A549 (cell line): Measurements from ENCODE around the gene TEN1.

ENCODE experiments used
- CHD2 ChIP-seq: fragments of 150-350 bp; IDR thresholded peaks from 2 replicates; pipeline ENCODE4 v1.6.1; 2014; ENCODE audit warnings: low read length; ENCODE audit not compliant: partially characterized antibody
- EHMT2 ChIP-seq: fragments of 200-600 bp; sonication (generic); IDR thresholded peaks from 2 replicates; pipeline ENCODE4 v1.6.1; 2016; ENCODE audit warnings: antibody characterized with exemption, low read depth, mild to moderate bottlenecking, moderate library complexity
- MAFK ChIP-seq: fragments of 450-650 bp; IDR thresholded peaks from 2 replicates; pipeline ENCODE4 v1.6.1; 2014; ENCODE audit not compliant: partially characterized antibody
- MAZ ChIP-seq: fragments of 150-350 bp; IDR thresholded peaks from 2 replicates; pipeline ENCODE4 v1.6.1; 2014; ENCODE audit warnings: antibody characterized with exemption, low read depth, low read length, borderline replicate concordance
- PHF8 ChIP-seq: fragments of 200-600 bp; sonication (generic); IDR thresholded peaks from 2 replicates; pipeline ENCODE4 v1.6.1; 2016; ENCODE audit warnings: low read depth, mild to moderate bottlenecking, antibody characterized with exemption, moderate library complexity, borderline replicate concordance
- POLR2A ChIP-seq: IDR thresholded peaks from 2 replicates; pipeline ENCODE4 v1.6.1; 2012; ENCODE audit warnings: mild to moderate bottlenecking, low read length
- RCOR1 ChIP-seq: fragments of 150-350 bp; IDR thresholded peaks from 2 replicates; pipeline ENCODE4 v1.6.1; 2014; ENCODE audit warnings: antibody characterized with exemption, low read length, low read depth
- TFCP2L1 ChIP-seq: fragments of 250-450 bp; sonication (Bioruptor Pico); IDR thresholded peaks from 2 replicates; pipeline ENCODE4 v1.5.0; 2021; ENCODE audit warnings: mild to moderate bottlenecking
- ZFP36 ChIP-seq: fragments of 450-650 bp; IDR thresholded peaks from 2 replicates; pipeline ENCODE4 v1.6.1; 2014; ENCODE audit warnings: borderline replicate concordance; ENCODE audit not compliant: partially characterized antibody
- TF ChIP-seq, protein P1 (sequence below): fragments of >200 bp; sonication (Bioruptor Twin); formaldehyde crosslinking; IDR thresholded peaks from 3 replicates; pipeline ENCODE4 v1.5.1; 2016
- TF ChIP-seq, protein P2 (sequence below): fragments of 450-650 bp; IDR thresholded peaks from 2 replicates; pipeline ENCODE4 v1.6.1; 2014; ENCODE audit warnings: antibody characterized with exemption
- TF ChIP-seq, protein P3 (sequence below): fragments of 200-600 bp; sonication (generic); IDR thresholded peaks from 2 replicates; pipeline ENCODE4 v1.6.1; 2016; ENCODE audit warnings: antibody characterized with exemption, mild to moderate bottlenecking, moderate library complexity

DNA sequence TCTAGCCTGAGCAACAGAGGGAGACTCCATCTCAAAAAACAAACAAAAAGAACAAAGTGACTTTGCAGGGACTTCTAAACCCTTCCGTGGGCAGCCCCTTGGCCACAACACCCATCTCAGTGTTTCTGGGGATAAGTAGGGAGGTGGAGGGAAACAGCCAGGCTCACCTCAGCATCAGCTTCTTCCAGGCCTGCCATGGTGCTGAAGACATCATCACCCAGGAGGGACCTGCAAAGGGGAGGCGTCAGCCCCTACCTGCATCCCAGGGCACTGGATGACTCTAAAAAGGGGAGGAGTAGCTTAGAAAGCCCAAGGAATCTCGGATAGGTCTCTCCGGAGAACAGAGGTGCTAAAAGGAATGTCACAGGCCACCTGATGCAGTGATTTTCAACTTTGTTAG is 48.0 kb upstream of the TEN1 start:
- TF ChIP-seq POLR2A, result no peak
- TF ChIP-seq CHD2, result no peak
- TF ChIP-seq, protein P1, sequence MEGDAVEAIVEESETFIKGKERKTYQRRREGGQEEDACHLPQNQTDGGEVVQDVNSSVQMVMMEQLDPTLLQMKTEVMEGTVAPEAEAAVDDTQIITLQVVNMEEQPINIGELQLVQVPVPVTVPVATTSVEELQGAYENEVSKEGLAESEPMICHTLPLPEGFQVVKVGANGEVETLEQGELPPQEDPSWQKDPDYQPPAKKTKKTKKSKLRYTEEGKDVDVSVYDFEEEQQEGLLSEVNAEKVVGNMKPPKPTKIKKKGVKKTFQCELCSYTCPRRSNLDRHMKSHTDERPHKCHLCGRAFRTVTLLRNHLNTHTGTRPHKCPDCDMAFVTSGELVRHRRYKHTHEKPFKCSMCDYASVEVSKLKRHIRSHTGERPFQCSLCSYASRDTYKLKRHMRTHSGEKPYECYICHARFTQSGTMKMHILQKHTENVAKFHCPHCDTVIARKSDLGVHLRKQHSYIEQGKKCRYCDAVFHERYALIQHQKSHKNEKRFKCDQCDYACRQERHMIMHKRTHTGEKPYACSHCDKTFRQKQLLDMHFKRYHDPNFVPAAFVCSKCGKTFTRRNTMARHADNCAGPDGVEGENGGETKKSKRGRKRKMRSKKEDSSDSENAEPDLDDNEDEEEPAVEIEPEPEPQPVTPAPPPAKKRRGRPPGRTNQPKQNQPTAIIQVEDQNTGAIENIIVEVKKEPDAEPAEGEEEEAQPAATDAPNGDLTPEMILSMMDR, result no peak
- no peak for TF ChIP-seq PHF8
- TF ChIP-seq, protein P2, sequence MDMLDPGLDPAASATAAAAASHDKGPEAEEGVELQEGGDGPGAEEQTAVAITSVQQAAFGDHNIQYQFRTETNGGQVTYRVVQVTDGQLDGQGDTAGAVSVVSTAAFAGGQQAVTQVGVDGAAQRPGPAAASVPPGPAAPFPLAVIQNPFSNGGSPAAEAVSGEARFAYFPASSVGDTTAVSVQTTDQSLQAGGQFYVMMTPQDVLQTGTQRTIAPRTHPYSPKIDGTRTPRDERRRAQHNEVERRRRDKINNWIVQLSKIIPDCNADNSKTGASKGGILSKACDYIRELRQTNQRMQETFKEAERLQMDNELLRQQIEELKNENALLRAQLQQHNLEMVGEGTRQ, result no peak
- no peak for TF ChIP-seq RCOR1
- no peak for TF ChIP-seq ZFP36
- TF ChIP-seq EHMT2, result no peak
- no peak for TF ChIP-seq MAFK
- TF ChIP-seq, protein P3, sequence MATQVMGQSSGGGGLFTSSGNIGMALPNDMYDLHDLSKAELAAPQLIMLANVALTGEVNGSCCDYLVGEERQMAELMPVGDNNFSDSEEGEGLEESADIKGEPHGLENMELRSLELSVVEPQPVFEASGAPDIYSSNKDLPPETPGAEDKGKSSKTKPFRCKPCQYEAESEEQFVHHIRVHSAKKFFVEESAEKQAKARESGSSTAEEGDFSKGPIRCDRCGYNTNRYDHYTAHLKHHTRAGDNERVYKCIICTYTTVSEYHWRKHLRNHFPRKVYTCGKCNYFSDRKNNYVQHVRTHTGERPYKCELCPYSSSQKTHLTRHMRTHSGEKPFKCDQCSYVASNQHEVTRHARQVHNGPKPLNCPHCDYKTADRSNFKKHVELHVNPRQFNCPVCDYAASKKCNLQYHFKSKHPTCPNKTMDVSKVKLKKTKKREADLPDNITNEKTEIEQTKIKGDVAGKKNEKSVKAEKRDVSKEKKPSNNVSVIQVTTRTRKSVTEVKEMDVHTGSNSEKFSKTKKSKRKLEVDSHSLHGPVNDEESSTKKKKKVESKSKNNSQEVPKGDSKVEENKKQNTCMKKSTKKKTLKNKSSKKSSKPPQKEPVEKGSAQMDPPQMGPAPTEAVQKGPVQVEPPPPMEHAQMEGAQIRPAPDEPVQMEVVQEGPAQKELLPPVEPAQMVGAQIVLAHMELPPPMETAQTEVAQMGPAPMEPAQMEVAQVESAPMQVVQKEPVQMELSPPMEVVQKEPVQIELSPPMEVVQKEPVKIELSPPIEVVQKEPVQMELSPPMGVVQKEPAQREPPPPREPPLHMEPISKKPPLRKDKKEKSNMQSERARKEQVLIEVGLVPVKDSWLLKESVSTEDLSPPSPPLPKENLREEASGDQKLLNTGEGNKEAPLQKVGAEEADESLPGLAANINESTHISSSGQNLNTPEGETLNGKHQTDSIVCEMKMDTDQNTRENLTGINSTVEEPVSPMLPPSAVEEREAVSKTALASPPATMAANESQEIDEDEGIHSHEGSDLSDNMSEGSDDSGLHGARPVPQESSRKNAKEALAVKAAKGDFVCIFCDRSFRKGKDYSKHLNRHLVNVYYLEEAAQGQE, result no peak
- no peak for TF ChIP-seq TFCP2L1 (CRISPR knock-in tag)
- TF ChIP-seq MAZ, result no peak
